Endothelial cell of umbilical vein (primary cell): ENCODE results near the gene BIK. TPM values are rescaled to one million over a fixed set of nuclear protein-coding genes. Genes with fewer than 3 reads are reported as not detected.

Source experiments
- BruUV-seq: library from RNA; stranded (reverse); fragments of 400-500 nt; replicated peaks from 2 replicates; lab custom pipeline; 2021; lab: Mats Ljungman, UMichigan
- CTCF ChIA-PET: fragments of 300-600, 350-600 bp; sonication (Branson Sonifier 250); formaldehyde crosslinking; loops from one replicate; lab custom pipeline; 2021; ENCODE audit warnings: antibody characterized with exemption, inconsistent platforms; lab: Charles Lee
- POLR2A ChIA-PET: fragments of 300-600, 350-600 bp; sonication (Branson Sonifier 250); formaldehyde crosslinking; loops from one replicate; lab custom pipeline; 2021; ENCODE audit warnings: antibody characterized with exemption, inconsistent platforms; lab: Charles Lee
- DNase-seq: peaks from one replicate; pipeline ENCODE4 v3.0.0-alpha.2; 2011; ENCODE audit warnings: low read depth, low spot score
- FAIRE-seq: peaks from 2 replicates; lab custom pipeline; 2011; peaks lifted over from hg19 to GRCh38; lab: Jason Lieb, UNC
- H2AFZ ChIP-seq: 2 replicates; pipeline ENCODE4 v1.6.0; 2012; ENCODE audit warnings: low read depth, low read length, control low read depth, inconsistent platforms
- H3K27ac ChIP-seq: 2 replicates; pipeline ENCODE4 v1.5.1; 2011; ENCODE audit warnings: low read depth, mild to moderate bottlenecking, control low read depth, low read length, moderate library complexity; ENCODE audit not compliant: insufficient read depth
- H3K27me3 ChIP-seq, 2 experiments: 2 replicates each; pipeline versions ENCODE4 v1.6.0 to v1.6.1; 2011; ENCODE audit warnings: low read length in 2 of 2, mixed read lengths in 1 of 2; ENCODE audit not compliant: control insufficient read depth in 2 of 2, insufficient read depth in 2 of 2
- H3K36me3 ChIP-seq, 2 experiments: 2 replicates in 1 of 2; 3 replicates in 1 of 2; pipeline ENCODE4 v1.5.1; 2011; ENCODE audit warnings: low read length in 2 of 2, mild to moderate bottlenecking in 1 of 2, moderate library complexity in 1 of 2; ENCODE audit not compliant: control insufficient read depth in 2 of 2, insufficient read depth in 2 of 2; ENCODE audit errors: extremely low read depth in 1 of 2
- H3K4me1 ChIP-seq: 3 replicates; pipeline ENCODE4 v1.5.1; 2011; ENCODE audit warnings: mild to moderate bottlenecking, low read length; ENCODE audit not compliant: control insufficient read depth, insufficient read depth; ENCODE audit errors: extremely low read depth
- H3K4me2 ChIP-seq: 2 replicates; pipeline ENCODE4 v1.6.1; 2011; ENCODE audit warnings: low read length, control low read depth, mixed read lengths; ENCODE audit not compliant: insufficient read depth
- H3K4me3 ChIP-seq, 3 experiments: fragments of 200-600 bp in 1 of 3; sonication (generic), shearing (Covaris generic) in 1 of 3; replicated peaks in 1 of 3; 2 replicates each; pipeline ENCODE4 v1.5.1; 2011 to 2016; ENCODE audit warnings: control low read depth in 3 of 3, low read length in 3 of 3, mild to moderate bottlenecking in 2 of 3, inconsistent platforms in 1 of 3, low read depth in 1 of 3, moderate library complexity in 1 of 3; ENCODE audit not compliant: insufficient read depth in 1 of 3
- H3K79me2 ChIP-seq: 2 replicates; pipeline ENCODE4 v1.6.0; 2012; ENCODE audit warnings: low read length, inconsistent platforms; ENCODE audit not compliant: control insufficient read depth, insufficient read depth
- H3K9ac ChIP-seq: replicated peaks from 2 replicates; pipeline ENCODE3; 2011; ENCODE audit warnings: low read length, control low read depth; ENCODE audit not compliant: insufficient read depth; ENCODE audit errors: extremely low read depth
- H3K9me1 ChIP-seq: replicated peaks from 3 replicates; pipeline ENCODE4 v1.6.0; 2011; ENCODE audit warnings: mild to moderate bottlenecking, low read length; ENCODE audit not compliant: control insufficient read depth, insufficient read depth; ENCODE audit errors: extremely low read depth
- H3K9me3 ChIP-seq: replicated peaks from 2 replicates; pipeline ENCODE4 v1.5.1; 2012; ENCODE audit warnings: low read length, inconsistent platforms; ENCODE audit not compliant: control insufficient read depth, insufficient read depth
- H4K20me1 ChIP-seq: replicated peaks from 2 replicates; pipeline ENCODE3; 2011; ENCODE audit warnings: mild to moderate bottlenecking, low read length; ENCODE audit not compliant: control insufficient read depth, insufficient read depth; ENCODE audit errors: extremely low read depth
- CTCF ChIP-seq, 2 donors: IDR thresholded peaks; 1 replicate in 1 of 2; 2 replicates in 1 of 2; pipeline ENCODE4 v1.5.1; 2011; ENCODE audit warnings: low read length in 2 of 2, mild to moderate bottlenecking in 2 of 2, moderate library complexity in 2 of 2, control low read depth in 1 of 2, inconsistent platforms in 1 of 2, low read depth in 1 of 2; ENCODE audit not compliant: insufficient read depth in 1 of 2; ENCODE audit errors: extremely low read depth in 1 of 2
- EZH2 ChIP-seq: IDR thresholded peaks from 2 replicates; pipeline ENCODE4 v1.6.1; 2012; ENCODE audit warnings: borderline replicate concordance, low read depth, mild to moderate bottlenecking, moderate library complexity, low read length, inconsistent platforms; ENCODE audit not compliant: severe bottlenecking
- FOS ChIP-seq: IDR thresholded peaks from 2 replicates; pipeline ENCODE4 v1.6.1; 2011; ENCODE audit warnings: mild to moderate bottlenecking, low read length, moderate library complexity, borderline replicate concordance; ENCODE audit not compliant: insufficient read depth
- GATA2 ChIP-seq: IDR thresholded peaks from 2 replicates; pipeline ENCODE4 v1.7.0; 2011; ENCODE audit warnings: low read depth, mild to moderate bottlenecking, moderate library complexity, mixed read lengths, low read length; ENCODE audit not compliant: insufficient read length, insufficient read depth
- JUN ChIP-seq: IDR thresholded peaks from 2 replicates; pipeline ENCODE4 v1.6.1; 2011; ENCODE audit warnings: borderline replicate concordance, low read depth; ENCODE audit not compliant: insufficient read length, insufficient read depth
- MAX ChIP-seq: IDR thresholded peaks from 2 replicates; pipeline ENCODE4 v1.6.1; 2011; ENCODE audit not compliant: insufficient read depth, insufficient read length
- MYC ChIP-seq: IDR thresholded peaks from one replicate; pipeline ENCODE4 v1.6.1; 2011; ENCODE audit warnings: mild to moderate bottlenecking, low read depth, low read length
- POLR2A ChIP-seq: IDR thresholded peaks from 2 replicates; pipeline ENCODE4 v1.6.1; 2012; ENCODE audit warnings: low read depth, mild to moderate bottlenecking, control low read depth, low read length
- POLR2AphosphoS5 ChIP-seq: IDR thresholded peaks from 2 replicates; pipeline ENCODE4 v1.6.1; 2012; ENCODE audit warnings: low read depth, mild to moderate bottlenecking, control low read depth, low read length, moderate library complexity; ENCODE audit not compliant: insufficient read depth
- dilution Hi-C: fragments of 300-500 bp; cut with MboI; formaldehyde crosslinking; loops from one replicate; pipeline ENCODE4 v1.15.0; 2019; ENCODE audit warnings: low sequenced_read_pairs; ENCODE audit not compliant: extremely low pct_ligation_motif_present
- intact Hi-C: fragments of 100-400 bp; cut with micrococcal nuclease; formaldehyde crosslinking; loops from one replicate; pipeline ENCODE4 v1.10.0; 2022
- polyA plus RNA-seq, 4 experiments: library from polyadenylated mRNA; depleted of rRNA in 3 of 4; stranded (reverse) in 3 of 4; unstranded in 1 of 4; fragments of >200 nt; gene quantifications; 2 replicates each; pipeline versions ENCODE4 v1.2.1 to v1.2.3, GENCODE V29; 2011 to 2012; ENCODE audit warnings: missing spikeins in 1 of 4
- total RNA-seq: library from RNA; stranded (reverse); gene quantifications from 2 replicates; pipeline ENCODE4 v1.2.3, GENCODE V29; 2021

Gene BIK
- total and polyA plus RNA-seq, 2 donors (not counting 3 experiments of a cell fraction or from before 2014, with no cell fraction given) = 0.49 to 0.95 TPM

- dilution Hi-C loops (no loop called here), intact Hi-C loops (no loop called here)
- Histone ChIP-seq H4K20me1 (no peaks in the 10 kb centered on the region), H3K36me3 (no peaks in the 10 kb centered on the region), H3K4me2 (no peak overlapping the region), H3K27me3 (no peaks in the 10 kb centered on the region), H3K9me1 (no peaks in the 10 kb centered on the region), H3K27ac (no peak overlapping the region), H3K79me2 (peaks cover 20% of the 10 kb centered on the region), H3K4me1 (peaks cover 5% of the 10 kb centered on the region), H3K4me3 (no peak overlapping the region), H3K9me3 (no peaks in the 10 kb centered on the region), H3K9ac (no peak overlapping the region), H2AFZ (no peak overlapping the region)
- FAIRE-seq (no peak), DNase-seq (no peak)
- CTCF ChIA-PET = interaction anchor here (0.5 kb wide), 1 partner anchor 106 kb away, joined by 3 read pairs; no protein-coding TSS in a partner anchor
- BruUV-seq = no TSS peak
- TF ChIP-seq CTCF (IDR thresholded peaks at IDR 0.05; ENCODE audit: extremely low read depth in 1 of 2, insufficient read depth in 1 of 2, low read depth in 1 of 2, low read length in 2 of 2) (no peak), MYC (no peak), EZH2 (no peak), MAX (no peak), POLR2AphosphoS5 (no peak), JUN (no peak), POLR2A (no peak), GATA2 (no peak), FOS (no peak)
- POLR2A ChIA-PET = interaction anchor here (0.6 kb wide), 1 partner anchor 39 kb away, joined by 3 read pairs; no protein-coding TSS in a partner anchor
Observed at GRCh38 chr22:43148581-43148980, 38.0 kb downstream of the BIK start.
